ENCODE results near the gene AKT3.

AKT3 gene

GRCh38 chr1:243548516-243548915 is 301.5 kb downstream of the AKT3 start:
- DNase-seq: no peak

GRCh38 chr1:243547891-243548290 is 302.2 kb downstream of the AKT3 start:
- no peak for DNase-seq

- DNase-seq: no peak
Measured at GRCh38 chr1:243546457-243546856, 303.6 kb downstream of the AKT3 start.

GRCh38 chr1:243543501-243543900 is 306.5 kb downstream of the AKT3 start:
- no peak for DNase-seq

- no peak for DNase-seq
Measured at GRCh38 chr1:243542739-243543415, 307.2 kb downstream of the AKT3 start.

- no peak for DNase-seq
Measured at GRCh38 chr1:243539636-243540035, 310.4 kb downstream of the AKT3 start.

- no peak for DNase-seq
Measured at GRCh38 chr1:243535014-243535413, 315.0 kb downstream of the AKT3 start.

- DNase-seq: no peak
Measured at GRCh38 chr1:243529512-243529911, 320.5 kb downstream of the AKT3 start.

GRCh38 chr1:243528459-243529121 is 321.5 kb downstream of the AKT3 start:
- DNase-seq: no peak

- DNase-seq: no peak
Measured at GRCh38 chr1:243526180-243526579, 323.9 kb downstream of the AKT3 start.

- no peak for DNase-seq
Measured at GRCh38 chr1:243525085-243525487, 325.0 kb downstream of the AKT3 start.

GRCh38 chr1:243523766-243524165 is 326.3 kb downstream of the AKT3 start:
- DNase-seq: no peak

- DNase-seq: no peak
Measured at GRCh38 chr1:243520831-243521230, 329.2 kb downstream of the AKT3 start.

- DNase-seq: no peak
Measured at GRCh38 chr1:243514927-243515326, 335.1 kb downstream of the AKT3 start.

GRCh38 chr1:243513726-243514491 is 336.1 kb downstream of the AKT3 start:
- DNase-seq: no peak

- DNase-seq: no peak
Measured at GRCh38 chr1:243510928-243511327, 339.1 kb downstream of the AKT3 start.

GRCh38 chr1:243508943-243509342 is 341.1 kb downstream of the AKT3 start:
- no peak for DNase-seq

- no peak for DNase-seq
Measured at GRCh38 chr1:243508303-243508713, 341.7 kb downstream of the AKT3 start.

- DNase-seq: no peak
Measured at GRCh38 chr1:243507672-243508302, 342.3 kb downstream of the AKT3 start.

GRCh38 chr1:243507001-243507671 is 342.9 kb downstream of the AKT3 start:
- DNase-seq: no peak

GRCh38 chr1:243505986-243506689 is 343.9 kb downstream of the AKT3 start:
- no peak for DNase-seq

GRCh38 chr1:243503155-243503554 is 346.9 kb downstream of the AKT3 start:
- DNase-seq: no peak

Data from SHP77 treated with DMSO at 0.1 percent for 48 hours (cell line).